Measurements from ENCODE around the gene SHB. TPM values are rescaled to one million over a fixed set of nuclear protein-coding genes. Genes with fewer than 3 reads are reported as not detected.
A peak's percentile ranks its signal among the peaks of the same experiment; 100 is the strongest.

SHB gene
- total RNA-seq, 1 experiment from 2014 or later: 23.8 TPM

DNA sequence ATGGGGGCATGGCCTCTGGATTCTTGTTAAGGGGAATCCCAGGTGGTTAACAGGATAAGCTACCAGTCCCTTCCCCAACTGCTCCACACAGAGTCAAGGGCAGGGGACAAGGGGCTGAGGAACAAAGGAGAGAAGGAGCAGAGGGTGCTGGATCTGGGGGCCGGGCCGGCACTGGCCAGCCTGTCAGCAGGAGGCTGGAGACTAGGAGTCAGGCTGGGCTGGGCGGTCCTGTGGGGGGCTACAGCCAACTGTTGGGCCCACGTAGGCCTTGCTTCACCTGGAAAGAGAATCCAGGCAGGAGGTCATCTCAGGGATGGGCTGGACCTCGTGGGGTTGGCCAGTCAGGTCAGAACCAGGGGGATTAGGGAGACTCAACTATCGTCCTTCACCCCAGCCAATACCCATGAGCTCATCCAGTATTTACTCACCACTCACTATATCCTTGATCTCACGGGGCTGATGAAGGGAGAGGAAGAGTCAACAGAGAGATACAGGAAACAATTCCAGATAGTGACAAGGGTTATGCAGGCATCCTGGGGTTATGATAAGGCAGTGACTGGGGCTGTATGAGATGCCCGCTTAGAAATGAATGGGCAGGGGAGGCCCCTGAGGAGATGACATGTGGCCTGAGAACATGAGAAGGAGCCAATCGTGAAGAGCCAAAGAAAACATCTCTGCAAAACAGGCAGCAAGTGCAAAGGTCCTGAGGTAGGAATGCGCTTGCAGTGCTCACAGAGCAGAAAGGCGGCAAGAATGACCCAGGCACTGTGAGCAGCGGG is 117.2 kb downstream of the SHB start:
- no peak overlapping the region for H3K4me3 ChIP-seq
- peaks cover 30% of the 10 kb centered on the region for H3K79me2 ChIP-seq (ENCODE audit: low read depth)
- peaks cover 8% of the 10 kb centered on the region; the same call in 1 of the 2 replicates for H4K20me1 ChIP-seq (ENCODE audit: insufficient read depth)
- TF ChIP-seq, protein P1, sequence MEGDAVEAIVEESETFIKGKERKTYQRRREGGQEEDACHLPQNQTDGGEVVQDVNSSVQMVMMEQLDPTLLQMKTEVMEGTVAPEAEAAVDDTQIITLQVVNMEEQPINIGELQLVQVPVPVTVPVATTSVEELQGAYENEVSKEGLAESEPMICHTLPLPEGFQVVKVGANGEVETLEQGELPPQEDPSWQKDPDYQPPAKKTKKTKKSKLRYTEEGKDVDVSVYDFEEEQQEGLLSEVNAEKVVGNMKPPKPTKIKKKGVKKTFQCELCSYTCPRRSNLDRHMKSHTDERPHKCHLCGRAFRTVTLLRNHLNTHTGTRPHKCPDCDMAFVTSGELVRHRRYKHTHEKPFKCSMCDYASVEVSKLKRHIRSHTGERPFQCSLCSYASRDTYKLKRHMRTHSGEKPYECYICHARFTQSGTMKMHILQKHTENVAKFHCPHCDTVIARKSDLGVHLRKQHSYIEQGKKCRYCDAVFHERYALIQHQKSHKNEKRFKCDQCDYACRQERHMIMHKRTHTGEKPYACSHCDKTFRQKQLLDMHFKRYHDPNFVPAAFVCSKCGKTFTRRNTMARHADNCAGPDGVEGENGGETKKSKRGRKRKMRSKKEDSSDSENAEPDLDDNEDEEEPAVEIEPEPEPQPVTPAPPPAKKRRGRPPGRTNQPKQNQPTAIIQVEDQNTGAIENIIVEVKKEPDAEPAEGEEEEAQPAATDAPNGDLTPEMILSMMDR (conservative IDR thresholded peaks at IDR 0.05): no peak
- no peak for TF ChIP-seq EZH2 (IDR thresholded peaks at IDR 0.05; ENCODE audit: low read depth)
- no peaks in the 10 kb centered on the region for H3K9me2 ChIP-seq (ENCODE audit: insufficient read depth)
- H3K9me3 ChIP-seq (ENCODE audit: insufficient read depth, low read depth): no peaks in the 10 kb centered on the region
- H3K36me3 ChIP-seq (ENCODE audit: low read depth): peaks cover 14% of the 10 kb centered on the region
- H3K27ac ChIP-seq: no peak overlapping the region
- peaks cover 32% of the 10 kb centered on the region for H3K4me1 ChIP-seq (replicated peaks; ENCODE audit: insufficient read depth)
- CTCF ChIA-PET: no interaction called here
- no peak overlapping the region for H2AFZ ChIP-seq
- H3K27me3 ChIP-seq (ENCODE audit: insufficient read depth, low read depth): no peaks in the 10 kb centered on the region
- POLR2A ChIA-PET (ENCODE audit: unreplicated experiment): no interaction called here
- peaks cover 30% of the 10 kb centered on the region for H3F3A ChIP-seq (ENCODE audit: insufficient read depth, low read depth)
- no peak for DNase-seq
- no peak overlapping the region for H3K4me2 ChIP-seq
- intact Hi-C loops (cut with micrococcal nuclease; ENCODE audit: unreplicated experiment): loop anchor here (5.0 kb wide), 2 partner anchors 40 to 115 kb away; partner anchors contain the start of gene SHB
- no TSS peak for BruUV-seq (replicated peaks)

DNA sequence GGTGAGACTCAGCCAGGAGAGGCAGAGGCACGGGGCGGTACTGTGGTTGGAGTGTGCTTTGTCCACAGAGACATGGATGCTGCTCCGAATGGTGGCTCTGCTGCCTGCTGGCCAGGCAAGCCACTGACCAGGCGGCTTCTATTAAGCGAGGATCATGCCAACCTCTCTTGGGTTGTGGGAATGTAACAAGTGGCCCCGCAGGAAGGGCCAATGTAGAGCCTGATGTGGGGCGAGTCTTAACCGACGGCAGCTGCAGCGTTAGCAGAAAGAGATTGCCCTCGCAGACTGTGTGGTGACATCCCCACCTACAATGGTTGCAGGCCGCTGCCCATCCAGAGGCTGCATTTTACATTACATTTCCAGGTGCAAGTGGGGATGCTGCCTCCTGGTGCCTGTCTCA is 118.5 kb downstream of the SHB start:
- Histone ChIP-seq H3K27ac (no peak overlapping the region), H3K4me1 (replicated peaks; ENCODE audit: insufficient read depth) (peaks cover 40% of the 10 kb centered on the region)
- POLR2A ChIA-PET (ENCODE audit: unreplicated experiment): no interaction called here

DNA sequence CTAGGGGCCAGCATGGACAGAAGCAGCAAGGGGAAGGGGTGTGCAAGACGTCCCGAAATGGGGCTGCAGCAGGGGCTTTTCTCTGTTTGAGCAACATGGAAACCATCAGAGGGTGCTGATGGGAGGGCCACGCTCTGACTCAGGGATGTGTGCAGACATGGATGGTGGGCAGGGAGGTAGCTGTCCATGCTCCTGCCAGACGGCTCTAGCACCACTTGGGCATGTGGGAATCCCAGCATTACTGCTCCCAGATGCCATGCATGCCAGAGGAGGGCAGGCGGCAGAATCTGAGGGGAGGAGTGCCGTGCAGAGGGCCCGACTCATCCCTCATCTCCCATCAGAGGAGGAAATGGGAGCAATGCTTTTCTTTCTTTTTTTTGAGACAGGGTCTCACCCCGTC is 119.5 kb downstream of the SHB start:
- peaks cover 21% of the 10 kb centered on the region for H4K20me1 ChIP-seq (ENCODE audit: insufficient read depth)
- peaks cover 26% of the 10 kb centered on the region for H3F3A ChIP-seq (ENCODE audit: insufficient read depth, low read depth)
- BruUV-seq (replicated peaks): no TSS peak
- no peak for TF ChIP-seq EZH2 (IDR thresholded peaks at IDR 0.05; ENCODE audit: low read depth)
- TF ChIP-seq, protein P1 (conservative IDR thresholded peaks at IDR 0.05): no peak
- no peaks in the 10 kb centered on the region for H3K9me2 ChIP-seq (ENCODE audit: insufficient read depth)
- peaks cover 32% of the 10 kb centered on the region for H3K79me2 ChIP-seq (ENCODE audit: low read depth)
- peak in 1 of 2 experiments; percentile 31 for DNase-seq
- no peak overlapping the region for H3K4me2 ChIP-seq
- peaks cover 7% of the 10 kb centered on the region for H3K36me3 ChIP-seq (ENCODE audit: low read depth)
- H3K9me3 ChIP-seq (ENCODE audit: insufficient read depth, low read depth): no peaks in the 10 kb centered on the region
- H2AFZ ChIP-seq: no peak overlapping the region
- no peak overlapping the region for H3K4me3 ChIP-seq
- intact Hi-C loops (cut with micrococcal nuclease; ENCODE audit: unreplicated experiment): no loop called here
- H3K4me1 ChIP-seq (replicated peaks; ENCODE audit: insufficient read depth): peaks cover 40% of the 10 kb centered on the region
- ChIA-PET CTCF (no interaction called here), POLR2A (ENCODE audit: unreplicated experiment) (no interaction called here)
- no peaks in the 10 kb centered on the region for H3K27me3 ChIP-seq (ENCODE audit: insufficient read depth, low read depth)
- H3K27ac ChIP-seq: no peak overlapping the region

More for the DNA sequence above, 118.5 kb downstream of the SHB start:
- no TSS peak for BruUV-seq (replicated peaks)
- Histone ChIP-seq H3K27me3 (ENCODE audit: insufficient read depth, low read depth) (no peaks in the 10 kb centered on the region), H3K36me3 (ENCODE audit: low read depth) (peaks cover 14% of the 10 kb centered on the region), H3K79me2 (ENCODE audit: low read depth) (peaks cover 32% of the 10 kb centered on the region), H3K4me3 (no peak overlapping the region), H3F3A (ENCODE audit: insufficient read depth, low read depth) (peaks cover 28% of the 10 kb centered on the region), H2AFZ (no peak overlapping the region), H3K9me3 (ENCODE audit: insufficient read depth, low read depth) (no peaks in the 10 kb centered on the region), H3K4me2 (no peak overlapping the region), H4K20me1 (ENCODE audit: insufficient read depth) (peaks cover 11% of the 10 kb centered on the region; the same call in 1 of the 2 replicates), H3K9me2 (ENCODE audit: insufficient read depth) (no peaks in the 10 kb centered on the region)
- intact Hi-C loops (cut with micrococcal nuclease; ENCODE audit: unreplicated experiment): loop anchor here (5.0 kb wide), 2 partner anchors 38 to 117 kb away; partner anchors contain the start of gene SHB
- CTCF ChIA-PET: interaction anchor here (0.5 kb wide), 2 partner anchors 14 to 36 kb away, joined by 3 to 4 read pairs; no protein-coding TSS in a partner anchor
- no peak for DNase-seq
- TF ChIP-seq EZH2 (IDR thresholded peaks at IDR 0.05; ENCODE audit: low read depth): no peak
- TF ChIP-seq, protein P1 (conservative IDR thresholded peaks at IDR 0.05): no peak
